A549 (cell line): Measurements from ENCODE around the gene USH1C.

Experiments
- HOXA7 ChIP-seq: fragments of 250-450 bp; sonication (Bioruptor Pico); IDR thresholded peaks from 2 replicates; pipeline ENCODE4 v1.5.0; 2020; ENCODE audit warnings: mild to moderate bottlenecking, moderate library complexity
- POLR2A ChIP-seq: IDR thresholded peaks from 2 replicates; pipeline ENCODE4 v1.6.1; 2012; ENCODE audit warnings: mild to moderate bottlenecking, low read length
- TF ChIP-seq, protein P1 (sequence below): fragments of >200 bp; sonication (Bioruptor Twin); formaldehyde crosslinking; IDR thresholded peaks from 3 replicates; pipeline ENCODE4 v1.5.1; 2016
- TF ChIP-seq, protein P2 (sequence below): fragments of 200-600 bp; sonication (generic); IDR thresholded peaks from 2 replicates; pipeline ENCODE4 v1.6.1; 2016; ENCODE audit warnings: antibody characterized with exemption, mild to moderate bottlenecking, moderate library complexity

DNA sequence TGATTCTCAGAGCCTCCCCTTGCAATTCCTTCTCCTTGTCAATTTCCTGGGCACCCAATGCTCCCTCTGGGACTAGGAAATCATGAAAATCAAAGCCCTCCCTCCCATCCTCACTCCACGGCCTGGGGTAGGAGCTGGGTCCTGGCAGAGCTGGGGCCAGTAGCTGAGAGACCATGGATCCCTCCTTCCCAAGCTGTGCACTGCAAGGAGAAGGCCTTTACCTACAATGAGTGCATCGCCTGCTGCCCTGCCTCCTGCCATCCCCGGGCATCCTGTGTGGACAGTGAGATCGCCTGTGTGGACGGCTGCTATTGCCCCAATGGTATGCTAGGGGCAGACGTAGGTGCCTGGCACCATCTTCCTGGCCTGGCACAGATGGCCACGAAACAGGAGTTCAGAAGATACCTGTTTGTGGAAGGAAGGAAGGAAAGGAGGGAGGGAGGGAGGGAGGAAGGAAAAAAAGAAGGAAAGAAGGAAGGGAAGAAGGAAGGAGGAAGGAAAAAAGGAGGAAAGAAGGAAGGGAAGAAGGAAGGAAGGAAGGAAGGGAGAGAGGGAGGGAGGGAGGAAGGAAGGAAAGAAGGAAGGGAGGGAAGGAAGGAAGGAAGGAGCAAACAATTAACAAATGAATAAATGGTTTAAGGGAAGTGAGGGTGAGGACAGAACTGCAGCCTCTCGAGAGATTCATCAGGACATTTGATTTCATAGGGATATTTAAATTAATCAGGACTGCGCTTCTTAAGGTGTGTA is 15.3 kb upstream of the USH1C start:
- TF ChIP-seq, protein P1, sequence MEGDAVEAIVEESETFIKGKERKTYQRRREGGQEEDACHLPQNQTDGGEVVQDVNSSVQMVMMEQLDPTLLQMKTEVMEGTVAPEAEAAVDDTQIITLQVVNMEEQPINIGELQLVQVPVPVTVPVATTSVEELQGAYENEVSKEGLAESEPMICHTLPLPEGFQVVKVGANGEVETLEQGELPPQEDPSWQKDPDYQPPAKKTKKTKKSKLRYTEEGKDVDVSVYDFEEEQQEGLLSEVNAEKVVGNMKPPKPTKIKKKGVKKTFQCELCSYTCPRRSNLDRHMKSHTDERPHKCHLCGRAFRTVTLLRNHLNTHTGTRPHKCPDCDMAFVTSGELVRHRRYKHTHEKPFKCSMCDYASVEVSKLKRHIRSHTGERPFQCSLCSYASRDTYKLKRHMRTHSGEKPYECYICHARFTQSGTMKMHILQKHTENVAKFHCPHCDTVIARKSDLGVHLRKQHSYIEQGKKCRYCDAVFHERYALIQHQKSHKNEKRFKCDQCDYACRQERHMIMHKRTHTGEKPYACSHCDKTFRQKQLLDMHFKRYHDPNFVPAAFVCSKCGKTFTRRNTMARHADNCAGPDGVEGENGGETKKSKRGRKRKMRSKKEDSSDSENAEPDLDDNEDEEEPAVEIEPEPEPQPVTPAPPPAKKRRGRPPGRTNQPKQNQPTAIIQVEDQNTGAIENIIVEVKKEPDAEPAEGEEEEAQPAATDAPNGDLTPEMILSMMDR: no peak
- no peak for TF ChIP-seq HOXA7 (CRISPR knock-in tag)
- TF ChIP-seq, protein P2, sequence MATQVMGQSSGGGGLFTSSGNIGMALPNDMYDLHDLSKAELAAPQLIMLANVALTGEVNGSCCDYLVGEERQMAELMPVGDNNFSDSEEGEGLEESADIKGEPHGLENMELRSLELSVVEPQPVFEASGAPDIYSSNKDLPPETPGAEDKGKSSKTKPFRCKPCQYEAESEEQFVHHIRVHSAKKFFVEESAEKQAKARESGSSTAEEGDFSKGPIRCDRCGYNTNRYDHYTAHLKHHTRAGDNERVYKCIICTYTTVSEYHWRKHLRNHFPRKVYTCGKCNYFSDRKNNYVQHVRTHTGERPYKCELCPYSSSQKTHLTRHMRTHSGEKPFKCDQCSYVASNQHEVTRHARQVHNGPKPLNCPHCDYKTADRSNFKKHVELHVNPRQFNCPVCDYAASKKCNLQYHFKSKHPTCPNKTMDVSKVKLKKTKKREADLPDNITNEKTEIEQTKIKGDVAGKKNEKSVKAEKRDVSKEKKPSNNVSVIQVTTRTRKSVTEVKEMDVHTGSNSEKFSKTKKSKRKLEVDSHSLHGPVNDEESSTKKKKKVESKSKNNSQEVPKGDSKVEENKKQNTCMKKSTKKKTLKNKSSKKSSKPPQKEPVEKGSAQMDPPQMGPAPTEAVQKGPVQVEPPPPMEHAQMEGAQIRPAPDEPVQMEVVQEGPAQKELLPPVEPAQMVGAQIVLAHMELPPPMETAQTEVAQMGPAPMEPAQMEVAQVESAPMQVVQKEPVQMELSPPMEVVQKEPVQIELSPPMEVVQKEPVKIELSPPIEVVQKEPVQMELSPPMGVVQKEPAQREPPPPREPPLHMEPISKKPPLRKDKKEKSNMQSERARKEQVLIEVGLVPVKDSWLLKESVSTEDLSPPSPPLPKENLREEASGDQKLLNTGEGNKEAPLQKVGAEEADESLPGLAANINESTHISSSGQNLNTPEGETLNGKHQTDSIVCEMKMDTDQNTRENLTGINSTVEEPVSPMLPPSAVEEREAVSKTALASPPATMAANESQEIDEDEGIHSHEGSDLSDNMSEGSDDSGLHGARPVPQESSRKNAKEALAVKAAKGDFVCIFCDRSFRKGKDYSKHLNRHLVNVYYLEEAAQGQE: no peak
- no peak for TF ChIP-seq POLR2A
